DMS153 treated with DMSO at 0.1 percent for 48 hours (cell line): ENCODE data around the gene ESPNL.

ENCODE experiments used
- DNase-seq: peaks from one replicate; lab custom pipeline; 2025; ENCODE audit not compliant: unreplicated experiment; lab: John Stamatoyannopoulos, UW

The ESPNL gene

DNA sequence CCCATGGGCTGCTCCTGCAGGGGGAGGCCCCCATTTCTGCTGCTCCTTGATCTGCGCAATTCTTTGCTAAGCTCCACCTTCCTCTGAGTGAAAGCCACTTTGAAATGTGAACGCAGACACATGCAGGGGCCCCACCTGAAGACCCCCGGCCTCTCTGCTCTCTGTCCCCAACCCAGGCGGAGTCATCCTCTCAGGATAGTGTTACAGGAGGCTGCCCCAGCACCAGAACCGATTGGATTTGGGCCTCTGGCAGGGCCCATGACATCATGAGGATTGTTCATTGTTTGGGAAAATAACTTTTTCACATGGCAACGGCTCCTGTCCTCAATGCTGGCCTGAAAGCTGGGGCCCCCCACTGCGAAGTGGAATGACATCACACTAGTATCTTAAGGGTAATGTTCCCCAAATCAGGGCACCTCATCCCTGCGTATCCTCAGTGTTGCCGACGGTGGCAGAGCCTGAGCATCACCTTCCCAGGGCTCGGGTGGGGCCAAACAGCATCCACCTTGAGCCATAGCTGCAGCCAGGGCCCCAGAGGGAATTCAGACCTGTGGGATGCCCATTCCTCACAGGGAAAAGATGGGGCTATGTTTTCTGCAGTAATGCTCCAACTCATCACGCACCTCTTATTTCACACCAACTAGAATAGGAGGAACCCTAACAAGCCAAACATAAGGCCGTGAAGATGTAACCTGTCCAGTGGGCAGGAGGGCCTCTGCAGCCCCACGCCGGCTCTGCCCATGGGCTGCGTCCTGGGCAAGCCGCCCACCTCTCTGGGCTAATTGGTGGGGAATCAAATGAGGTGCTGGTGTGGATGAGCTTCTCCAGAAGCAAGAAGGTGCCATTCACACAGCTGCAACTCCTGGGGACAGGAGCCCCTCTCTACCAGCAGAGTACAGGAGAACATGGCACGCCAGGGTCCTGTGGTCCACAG, 55.9 kb downstream of the ESPNL start:
- no peak for DNase-seq

DNA sequence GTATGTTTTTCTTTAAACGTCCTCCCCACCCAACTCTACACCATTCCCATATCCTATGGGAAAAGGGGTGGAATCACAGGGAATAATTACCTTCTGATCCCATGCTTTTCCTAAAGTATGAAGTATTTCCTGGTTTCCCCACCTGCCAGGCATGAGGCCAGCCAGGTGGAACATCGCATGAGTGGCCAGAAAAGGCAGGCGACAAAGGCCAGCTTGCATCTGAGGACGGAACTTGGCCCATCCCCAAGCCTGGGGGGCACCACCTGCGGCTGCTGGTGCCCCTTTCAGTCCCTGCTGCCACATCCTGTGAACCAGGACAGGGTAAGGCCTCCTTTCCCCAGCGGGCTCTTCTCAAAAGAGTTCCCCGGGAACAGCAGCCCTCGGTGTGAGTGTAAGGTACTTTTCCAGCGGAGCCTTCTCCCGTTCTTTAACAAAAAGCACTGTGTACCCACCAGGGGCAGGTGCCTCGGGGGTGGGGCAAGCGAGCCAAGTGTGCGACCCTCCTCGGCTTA, 57.4 kb downstream of the ESPNL start:
- peak; percentile 42 for DNase-seq

DNA sequence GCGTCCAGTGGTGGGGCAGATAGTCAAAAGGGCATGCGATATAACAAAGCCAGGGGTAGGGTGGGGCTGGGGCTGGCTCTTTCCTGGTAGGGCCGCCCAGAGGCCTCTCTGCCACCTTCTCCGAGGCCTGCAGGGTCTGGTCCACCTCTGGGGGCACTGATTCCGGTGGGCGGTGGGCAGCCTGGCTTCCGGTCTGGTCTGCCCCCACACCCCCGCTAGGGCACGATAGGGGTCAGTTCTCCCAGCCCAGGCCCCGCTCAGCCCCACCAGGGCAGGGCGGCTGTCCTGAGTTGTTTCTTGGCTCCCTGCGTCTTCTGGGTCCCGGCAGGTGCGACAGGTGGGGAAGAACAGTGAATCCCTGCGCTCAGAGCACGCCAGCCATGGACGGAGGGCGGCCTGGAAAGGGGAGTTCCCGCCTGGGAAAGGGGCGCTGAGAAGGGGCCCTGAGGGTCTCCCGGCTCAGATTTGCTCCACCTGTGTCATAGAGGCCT, 57.9 kb downstream of the ESPNL start:
- DNase-seq = no peak

DNA sequence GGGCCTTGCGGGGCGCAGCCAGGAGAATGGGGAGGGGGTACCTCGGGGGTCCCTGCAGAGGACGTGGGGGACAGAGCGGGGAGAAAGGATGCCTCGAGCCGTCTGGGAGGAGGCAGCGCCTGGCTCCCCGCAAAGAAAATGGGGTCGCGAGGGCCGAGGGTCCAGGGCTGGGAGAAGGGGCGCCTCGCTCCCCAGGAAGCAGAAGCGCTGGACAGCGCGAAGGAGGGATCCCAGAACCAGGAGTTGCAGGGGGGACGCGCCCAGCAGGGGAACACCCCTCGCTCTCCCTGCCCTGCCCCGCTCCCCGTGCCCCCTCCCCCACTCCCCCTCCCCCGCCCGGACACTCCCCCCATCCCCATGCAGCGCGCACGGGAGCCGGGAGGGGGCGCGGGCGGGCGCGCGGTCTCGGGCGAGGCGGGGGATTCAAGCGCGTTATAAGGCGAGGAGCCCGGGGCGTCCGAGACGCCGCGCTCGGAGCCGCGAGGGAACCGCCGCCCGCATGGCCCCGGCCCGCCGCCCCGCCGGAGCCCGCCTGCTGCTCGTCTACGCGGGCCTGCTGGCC, 58.5 kb downstream of the ESPNL start, which contains the start of gene ERFE:
TSS of gene ERFE (plus strand) at position 462 of the 562 bp plus-strand sequence. CDS start at position 500, 38 bp downstream.
- peak; percentile 33 for DNase-seq

DNA sequence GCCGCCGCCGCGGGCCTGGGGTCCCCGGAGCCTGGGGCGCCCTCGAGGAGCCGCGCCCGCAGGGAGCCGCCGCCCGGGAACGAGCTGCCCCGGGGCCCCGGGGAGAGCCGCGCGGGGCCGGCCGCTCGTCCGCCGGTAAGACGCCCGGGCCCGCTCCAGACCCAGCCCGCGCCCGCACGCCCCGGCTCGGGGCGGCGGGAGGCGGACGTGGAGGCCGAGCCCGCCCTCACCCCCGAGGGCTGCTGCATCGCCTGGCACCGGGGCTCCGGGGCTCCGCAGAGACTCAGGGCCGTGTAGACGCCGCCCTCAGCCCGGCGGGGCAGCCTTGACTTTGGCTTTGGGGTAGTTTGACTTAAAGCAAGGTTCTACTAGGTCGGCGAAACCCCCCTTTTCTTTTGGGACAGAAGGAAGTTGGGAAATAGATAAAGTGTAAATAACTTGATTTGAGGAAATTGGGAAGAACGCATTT, 59.0 kb downstream of the ESPNL start:
- no peak for DNase-seq

DNA sequence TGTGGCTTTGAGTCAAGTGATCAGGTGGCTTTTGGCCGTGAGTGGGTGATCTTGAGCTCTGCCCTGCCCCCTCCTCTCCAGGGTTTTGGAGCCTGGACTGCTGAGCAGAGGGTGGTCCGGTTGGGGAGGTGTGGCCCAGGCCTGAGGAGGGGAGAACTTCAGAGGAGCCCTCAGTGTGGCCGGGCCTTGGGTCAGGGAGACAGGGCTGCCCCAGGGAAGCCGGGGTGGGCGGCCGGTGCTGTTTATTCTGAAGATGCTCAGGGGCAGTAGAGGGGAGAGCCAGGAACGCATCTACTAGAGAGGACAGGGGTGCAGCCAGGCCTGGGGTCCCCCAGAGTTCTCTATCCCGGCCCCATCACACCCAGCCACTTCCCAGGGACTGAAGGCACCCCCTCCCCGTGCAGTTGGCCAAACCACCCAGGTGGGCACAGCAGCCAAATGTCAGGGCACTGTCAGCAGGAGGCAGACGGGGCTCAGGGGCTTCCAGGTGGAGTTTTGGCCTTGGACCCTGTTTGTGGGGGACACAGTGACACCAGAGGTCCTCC, 59.6 kb downstream of the ESPNL start:
- DNase-seq = no peak

DNA sequence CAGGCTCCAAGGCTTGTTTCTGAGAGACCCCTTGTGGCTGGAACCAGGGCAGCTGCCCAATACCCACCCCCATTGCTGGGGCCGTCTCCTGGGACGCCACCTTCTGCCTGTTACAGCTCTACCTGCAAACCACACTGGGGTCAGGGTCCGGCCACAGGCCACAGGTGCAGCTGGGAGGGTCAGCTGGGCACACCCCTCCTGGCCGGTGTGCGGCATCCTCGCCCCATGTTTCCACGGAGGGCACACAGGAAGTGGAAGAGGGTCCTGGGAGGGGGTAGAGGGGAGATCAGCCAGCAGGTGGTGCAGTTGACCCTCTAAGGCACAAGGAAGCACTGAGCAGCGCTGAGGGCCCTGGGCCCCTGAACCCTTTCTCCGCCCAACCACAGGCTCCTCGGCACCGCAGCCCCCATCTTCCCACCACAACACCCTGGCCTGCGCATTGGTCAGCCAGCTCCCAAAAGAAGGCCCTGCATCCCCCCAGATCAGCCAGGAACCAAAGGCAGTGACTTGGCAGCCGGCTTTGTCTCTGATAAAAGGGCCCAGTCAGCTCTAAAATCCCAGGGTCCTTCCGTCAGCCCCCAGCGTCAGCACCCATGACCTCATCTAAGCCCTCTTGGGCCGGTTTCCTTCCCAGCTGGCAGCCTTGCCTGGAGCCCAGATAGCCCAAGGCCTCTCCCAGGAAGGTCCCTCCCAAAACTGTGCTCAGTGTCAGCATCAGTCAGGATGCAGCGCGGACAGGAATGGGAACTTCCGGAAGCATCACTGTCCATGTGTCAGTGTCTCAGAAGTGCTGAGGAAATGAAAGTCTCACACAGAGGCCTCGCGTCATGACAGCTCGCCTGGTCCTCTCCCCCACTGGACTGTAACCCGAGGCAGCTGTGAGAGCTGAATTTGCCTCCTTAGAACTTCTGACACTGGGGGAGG, 60.3 kb downstream of the ESPNL start:
- no peak for DNase-seq

DNA sequence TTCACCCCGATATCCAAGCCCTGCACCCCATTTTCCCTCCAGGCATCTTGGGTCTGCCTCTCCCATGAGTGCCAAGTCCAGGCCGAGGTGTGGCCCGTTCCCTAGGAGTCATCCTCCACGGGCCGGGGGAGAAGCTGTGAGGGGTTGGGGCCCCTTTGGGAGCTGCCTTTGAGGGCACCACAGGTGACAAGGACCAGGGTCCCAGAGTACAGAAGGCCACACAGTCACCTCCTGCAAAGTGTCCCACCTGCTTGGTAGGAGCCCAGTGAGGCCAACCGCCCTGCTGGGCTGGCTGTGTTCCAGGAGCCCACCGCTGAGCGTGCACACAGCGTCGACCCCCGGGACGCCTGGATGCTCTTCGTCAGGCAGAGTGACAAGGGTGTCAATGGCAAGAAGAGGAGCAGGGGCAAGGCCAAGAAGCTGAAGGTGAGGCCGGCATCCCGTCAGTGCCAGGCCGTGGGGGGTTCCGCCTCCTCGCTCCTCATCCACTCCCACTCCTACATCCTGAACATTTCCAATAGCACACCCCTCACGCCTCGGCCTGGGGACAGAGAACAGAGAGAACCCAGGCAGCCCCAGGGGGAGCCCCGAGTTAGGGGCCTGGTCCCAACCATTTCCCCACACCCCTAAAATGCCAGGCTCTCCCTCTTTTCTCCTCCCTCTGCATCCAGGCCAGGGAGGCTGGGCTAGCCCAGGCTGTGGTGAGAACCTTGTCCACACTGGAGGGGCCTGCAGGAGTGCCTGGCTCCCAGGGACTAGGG, 61.3 kb downstream of the ESPNL start:
- DNase-seq = no peak

DNA sequence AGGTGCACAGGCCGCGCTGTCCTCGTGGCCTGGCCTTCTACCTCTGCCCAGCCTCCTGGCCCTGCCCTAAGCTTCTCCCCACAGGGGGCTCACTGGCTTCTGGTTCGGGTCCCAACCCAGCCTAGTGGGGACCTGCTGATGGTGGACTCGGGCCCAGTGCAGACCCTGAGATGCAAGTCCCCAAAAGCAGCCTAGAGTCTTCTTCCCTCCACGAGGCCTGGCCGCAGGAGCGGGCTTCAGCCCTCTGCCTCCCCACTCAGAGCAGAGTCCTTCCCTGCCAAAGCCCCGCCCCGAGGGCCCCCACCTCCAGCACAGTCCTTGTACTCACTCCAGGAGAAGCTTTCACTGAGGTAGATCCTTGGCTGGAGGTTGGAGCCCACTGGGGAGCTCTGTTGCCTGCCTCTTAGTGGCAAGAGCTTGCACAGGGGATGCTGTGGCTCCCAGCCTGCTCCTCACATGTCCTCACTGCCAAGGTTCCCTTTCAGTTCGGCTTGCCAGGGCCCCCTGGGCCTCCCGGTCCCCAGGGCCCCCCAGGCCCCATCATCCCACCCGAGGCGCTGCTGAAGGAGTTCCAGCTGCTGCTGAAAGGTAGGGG, 62.2 kb downstream of the ESPNL start:
- no peak for DNase-seq

DNA sequence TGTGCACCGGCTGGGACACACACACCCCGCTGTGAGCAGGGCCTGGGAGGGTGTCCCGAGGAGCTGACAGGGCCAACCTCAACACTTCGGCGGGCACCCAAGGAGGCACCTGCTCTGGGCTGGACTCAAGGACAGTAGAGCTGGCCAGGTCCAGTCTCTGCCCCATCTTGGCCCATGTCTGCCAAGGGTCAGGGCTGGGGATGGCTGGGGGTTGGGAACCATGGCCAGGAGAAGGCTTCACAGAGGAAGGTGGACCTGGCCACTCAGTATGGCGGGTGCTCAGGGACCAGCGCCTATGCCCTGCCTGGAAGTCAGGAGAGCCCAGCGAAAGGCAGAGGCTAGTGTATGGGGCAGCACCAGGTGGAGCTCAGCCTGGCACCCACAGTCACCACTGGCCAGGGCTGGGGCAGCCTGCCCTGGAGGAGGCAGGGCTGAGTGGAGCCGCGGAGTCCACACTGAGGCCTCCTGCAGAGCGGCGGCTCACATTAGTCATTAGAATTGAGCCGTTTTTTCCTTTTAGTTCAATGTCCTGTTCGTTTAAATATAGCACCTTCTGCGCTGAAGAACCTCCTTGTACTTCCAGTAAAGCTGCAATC, 62.8 kb downstream of the ESPNL start:
- no peak for DNase-seq

DNA sequence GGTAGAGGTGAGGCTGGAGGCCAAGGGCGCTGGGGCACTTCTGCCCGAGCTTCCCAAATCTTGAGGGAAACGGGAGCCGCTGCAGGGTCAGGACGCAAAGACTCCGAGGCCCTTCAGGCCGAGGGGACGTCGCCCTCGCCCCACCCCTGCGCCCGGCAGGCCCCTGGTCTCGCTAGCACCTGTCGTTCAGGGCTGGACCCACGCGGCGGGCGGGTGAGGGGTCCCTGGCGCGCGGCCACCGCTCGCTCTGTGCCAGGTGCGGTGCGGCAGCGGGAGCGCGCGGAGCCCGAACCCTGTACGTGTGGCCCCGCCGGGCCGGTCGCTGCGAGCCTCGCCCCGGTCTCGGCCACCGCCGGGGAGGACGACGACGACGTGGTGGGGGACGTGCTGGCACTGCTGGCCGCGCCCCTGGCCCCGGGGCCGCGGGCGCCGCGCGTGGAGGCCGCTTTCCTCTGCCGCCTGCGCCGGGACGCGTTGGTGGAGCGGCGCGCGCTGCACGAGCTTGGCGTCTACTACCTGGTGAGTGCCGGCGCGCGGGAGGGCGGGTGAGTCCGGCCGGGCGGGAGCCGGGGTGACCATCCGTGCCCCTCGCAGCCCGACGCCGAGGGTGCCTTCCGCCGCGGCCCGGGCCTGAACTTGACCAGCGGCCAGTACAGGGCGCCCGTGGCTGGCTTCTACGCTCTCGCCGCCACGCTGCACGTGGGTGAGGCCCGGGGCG, 63.5 kb downstream of the ESPNL start:
- DNase-seq = no peak

DNA sequence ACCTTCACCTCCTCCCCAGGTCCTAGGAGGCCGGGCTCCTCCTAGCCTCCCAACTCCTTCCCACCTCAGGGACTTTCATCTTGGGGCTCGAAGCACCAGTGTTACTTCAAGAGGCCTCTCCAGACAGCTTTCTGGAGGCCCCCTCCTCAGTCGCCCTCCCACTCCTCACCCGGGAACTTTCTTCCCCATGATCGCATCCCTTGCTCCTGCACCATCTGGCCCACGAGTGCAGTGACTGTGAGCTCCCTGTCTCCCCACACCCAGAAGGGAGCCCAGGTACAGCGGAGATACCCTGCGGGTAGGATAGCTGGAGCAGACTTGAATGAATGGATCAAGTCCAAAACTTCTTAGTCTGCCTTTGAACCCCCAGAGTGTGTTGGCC, 64.8 kb downstream of the ESPNL start:
- DNase-seq = no peak

DNA sequence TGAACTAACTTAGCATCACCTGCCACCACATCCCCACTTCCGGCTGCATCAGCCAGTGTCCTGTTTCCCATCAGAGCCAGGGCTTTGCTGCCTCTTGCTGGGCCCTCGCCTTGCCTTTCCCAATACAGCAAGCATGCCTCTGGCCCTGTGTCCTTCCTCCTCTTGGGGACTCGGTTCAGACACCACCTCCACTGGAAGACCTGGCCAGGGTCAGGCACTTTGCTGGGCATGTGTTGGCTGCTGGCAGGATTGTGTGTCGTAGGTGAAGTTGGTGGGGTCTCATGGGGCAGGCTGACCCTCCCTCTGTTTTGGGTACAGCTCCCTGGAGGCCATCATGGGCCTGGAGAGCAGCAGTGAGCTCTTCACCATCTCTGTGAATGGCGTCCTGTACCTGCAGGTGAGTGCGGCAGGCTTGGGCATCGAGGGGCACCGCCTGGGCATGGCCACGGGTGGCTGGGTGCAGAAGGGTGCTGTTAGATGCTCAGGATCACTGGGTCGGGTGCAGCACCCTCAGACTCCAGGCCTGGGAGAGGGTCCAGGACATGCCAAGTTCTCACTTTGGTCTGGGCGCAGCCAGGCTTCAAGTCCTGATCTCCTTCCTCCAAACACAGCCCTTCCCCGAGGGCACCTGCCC, 65.3 kb downstream of the ESPNL start:
- DNase-seq = no peak

DNA sequence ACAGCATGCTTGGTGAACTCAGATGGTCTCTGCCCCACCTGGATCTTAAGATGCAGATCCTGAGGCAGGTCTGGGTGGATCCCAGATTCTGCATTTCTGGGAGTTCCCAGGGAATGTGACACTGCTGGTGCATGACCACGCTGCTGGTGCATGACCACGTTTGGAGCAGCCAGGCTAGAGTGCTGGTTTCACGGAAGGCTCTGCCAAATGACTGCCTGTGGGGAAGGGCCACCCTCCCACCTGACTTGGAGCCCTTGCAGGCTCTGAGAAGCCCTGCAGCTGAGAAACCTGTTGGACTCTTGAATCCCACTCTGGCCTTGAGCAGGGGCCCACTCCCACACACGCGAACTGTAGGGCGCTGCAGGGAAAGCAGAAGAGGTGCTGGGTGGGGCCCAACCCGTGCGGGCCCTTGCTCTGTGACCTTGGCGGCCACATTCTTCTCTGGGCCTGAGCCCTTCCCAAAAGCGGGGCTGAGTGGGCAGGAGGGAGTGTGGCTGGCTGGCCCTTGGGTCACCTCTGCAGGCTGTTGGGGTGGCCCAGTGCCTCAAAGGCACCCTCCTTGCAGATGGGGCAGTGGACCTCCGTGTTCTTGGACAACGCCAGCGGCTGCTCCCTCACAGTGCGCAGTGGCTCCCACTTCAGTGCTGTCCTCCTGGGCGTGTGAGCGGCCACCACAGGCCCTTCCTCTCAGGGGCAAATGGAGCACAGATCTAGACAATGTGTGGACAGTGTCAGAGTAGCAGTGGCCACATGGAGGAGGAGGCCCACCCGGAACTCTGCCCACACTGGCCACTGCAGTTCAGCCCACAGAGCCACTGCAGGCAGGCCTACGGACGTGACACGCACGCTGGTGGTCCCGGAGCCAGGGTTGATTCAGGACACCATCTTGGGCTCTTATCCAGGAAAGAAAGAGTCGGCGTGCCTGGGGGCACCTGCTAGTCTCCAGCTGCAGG, 66.5 kb downstream of the ESPNL start:
- DNase-seq = no peak

DNA sequence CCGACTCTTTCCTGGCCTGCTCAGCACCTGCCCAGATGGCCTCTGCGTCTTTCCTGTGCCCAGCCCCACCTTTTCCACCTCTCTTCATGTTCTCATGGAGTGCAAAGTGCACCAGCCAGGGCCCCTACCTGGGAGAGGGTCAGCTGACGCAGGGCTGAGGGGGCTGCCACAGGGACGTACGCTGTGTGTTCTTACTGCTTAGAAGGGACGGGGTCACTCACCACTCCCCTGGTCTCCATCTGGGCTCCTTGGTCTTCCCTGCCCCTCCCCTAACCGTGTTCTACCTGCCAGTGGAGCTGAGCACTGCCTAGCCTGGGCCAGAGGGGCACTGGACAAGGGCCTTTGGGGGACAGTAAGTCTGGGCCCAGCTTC, 67.2 kb downstream of the ESPNL start:
- DNase-seq = no peak

DNA sequence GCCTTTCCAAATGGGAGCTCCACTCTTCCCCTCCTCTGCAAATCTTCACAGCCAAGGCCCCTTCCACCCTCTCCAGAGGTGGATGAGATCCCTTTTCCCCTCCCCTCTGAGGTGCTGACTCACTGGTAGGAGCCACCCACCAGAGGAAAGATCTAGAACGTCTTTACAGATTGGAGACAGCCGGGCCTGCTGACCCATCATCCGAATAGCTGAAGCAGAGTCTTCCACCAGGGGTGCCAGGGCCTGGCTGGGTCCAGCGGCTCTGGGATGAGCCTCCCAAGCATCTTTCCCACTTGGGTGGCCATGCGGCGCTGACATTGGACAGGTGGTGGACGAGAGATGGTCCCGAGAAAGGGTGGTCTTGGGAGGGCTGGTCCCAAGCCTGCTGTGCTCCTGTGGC, 67.6 kb downstream of the ESPNL start:
- no peak for DNase-seq
